GM19438 (cell line): ENCODE results near the gene PRR27.
A peak's percentile ranks its signal among the peaks of the same experiment; 100 is the strongest.

ENCODE experiments used
- ATAC-seq: cut with Tn5 transposase; IDR thresholded peaks from one replicate; pipeline ENCODE4 v1.9.1; 2021; ENCODE audit warnings: low read depth; ENCODE audit not compliant: unreplicated experiment

The PRR27 gene

DNA sequence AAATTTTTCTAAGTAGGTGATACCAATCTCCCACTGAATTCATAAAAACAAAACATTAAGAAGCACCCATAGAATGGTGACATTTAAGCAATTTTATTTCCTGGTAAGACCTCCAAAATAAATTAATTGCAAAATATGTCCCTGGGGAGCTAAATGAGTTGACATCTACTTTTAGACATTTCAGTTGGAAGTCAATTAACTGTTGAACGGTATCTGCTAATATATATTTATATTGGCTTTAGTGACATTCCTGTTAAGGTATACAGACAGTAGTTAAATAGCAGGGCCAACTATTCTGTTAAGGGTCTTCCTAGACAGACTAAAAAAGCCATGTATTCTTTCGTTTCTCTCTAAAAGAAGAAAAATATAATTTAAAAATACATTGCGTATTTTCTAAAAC is at the start of gene PRR27:
PRR27 (plus strand) TSS at position 301 of the 400 bp plus-strand sequence. CDS start 139 bp downstream, outside the sequence.
- no peak for ATAC-seq

DNA sequence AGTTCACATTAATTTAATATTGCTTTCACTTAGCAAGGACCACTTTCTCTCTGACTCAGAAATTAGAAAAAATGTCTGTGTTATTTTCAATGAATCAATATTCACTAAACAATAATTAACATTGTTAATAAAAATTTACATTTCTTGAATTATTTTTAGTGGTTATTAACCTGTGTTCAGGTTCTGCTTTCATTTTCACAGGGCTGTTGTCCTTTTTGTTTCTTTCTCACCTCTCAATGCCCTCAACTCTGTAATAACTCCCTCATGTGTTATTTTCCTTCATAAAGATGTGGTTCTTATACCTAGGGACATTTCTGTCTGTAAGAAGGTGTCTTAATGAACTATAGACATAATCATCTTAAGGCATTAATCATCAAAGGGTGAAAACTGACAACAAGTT is 43.1 kb upstream of the PRR27 start:
- ATAC-seq: peak; percentile 56

DNA sequence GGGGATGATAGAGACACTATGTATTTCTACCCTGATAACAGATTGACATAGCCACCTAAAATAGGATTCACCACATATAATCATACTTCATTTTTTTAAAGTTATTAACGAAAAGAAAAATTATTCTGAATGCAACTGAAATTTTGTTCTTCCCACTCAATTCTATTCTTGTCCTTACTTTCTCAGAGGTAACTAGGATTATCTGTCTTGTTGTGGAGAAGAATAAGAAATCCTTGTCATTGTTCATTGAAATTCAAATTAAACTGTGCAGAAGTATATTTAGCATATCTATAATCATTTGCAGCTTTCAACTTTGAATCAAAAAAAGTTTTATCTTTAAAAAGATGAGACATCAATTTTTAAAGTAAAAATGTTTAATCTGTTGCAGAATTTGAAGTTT is 40.4 kb upstream of the PRR27 start:
- no peak for ATAC-seq

DNA sequence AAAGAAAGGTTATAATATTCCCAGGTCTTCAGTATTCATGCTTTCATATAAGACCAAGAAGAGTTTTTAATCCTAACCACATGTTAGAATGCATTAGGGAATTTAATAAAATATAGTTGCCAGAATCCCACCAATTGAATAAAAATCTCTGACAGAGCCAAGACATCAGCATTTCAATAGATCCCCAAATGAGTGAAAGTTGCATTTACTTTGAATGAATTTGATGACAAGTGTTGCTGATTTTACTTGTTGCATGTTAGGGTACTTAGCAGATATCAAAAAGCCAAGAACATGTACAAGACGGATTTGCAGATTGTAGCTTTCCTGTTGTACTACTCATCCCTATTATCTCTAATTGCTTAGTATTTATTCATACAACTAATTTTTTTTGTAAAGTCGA is 39.9 kb upstream of the PRR27 start:
- ATAC-seq: no peak

DNA sequence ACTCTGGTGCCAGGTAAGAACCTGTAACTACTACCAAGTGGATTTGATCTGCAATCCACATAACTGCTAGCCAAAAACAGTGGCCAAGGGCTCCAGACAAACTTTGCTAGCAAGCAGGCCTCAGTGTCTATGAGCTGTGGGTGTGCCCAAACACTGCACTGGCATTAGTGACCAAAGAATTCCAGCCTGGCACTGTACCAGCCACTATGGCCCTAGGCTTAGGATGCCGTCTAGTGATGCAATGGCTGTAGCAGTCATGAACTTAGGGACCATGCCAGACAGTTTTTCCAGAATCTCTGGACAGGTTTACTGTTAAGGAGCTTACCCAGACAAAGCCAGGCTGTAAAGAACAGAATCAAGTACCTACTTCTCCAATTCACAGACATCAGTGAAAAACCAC is 33.7 kb upstream of the PRR27 start:
- ATAC-seq: no peak

DNA sequence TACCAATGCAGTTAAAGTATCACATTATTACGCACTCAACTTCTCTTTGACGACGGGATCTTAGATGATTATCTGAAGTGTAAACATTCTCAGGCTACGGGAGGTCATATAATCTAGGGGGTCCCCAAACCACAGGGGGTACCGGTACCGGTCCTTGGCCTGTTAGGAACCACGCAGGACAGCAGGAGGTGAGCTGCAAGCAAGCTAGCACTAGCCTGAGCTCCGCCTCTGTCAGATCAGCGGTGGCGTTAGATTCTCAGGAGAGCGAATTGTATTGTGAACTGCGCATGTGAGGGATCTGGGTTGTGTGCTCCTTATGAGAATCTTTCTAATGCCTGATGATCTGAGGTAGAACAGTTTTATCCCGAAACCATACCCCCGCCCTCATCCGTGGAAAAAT is 20.6 kb upstream of the PRR27 start:
- no peak for ATAC-seq

DNA sequence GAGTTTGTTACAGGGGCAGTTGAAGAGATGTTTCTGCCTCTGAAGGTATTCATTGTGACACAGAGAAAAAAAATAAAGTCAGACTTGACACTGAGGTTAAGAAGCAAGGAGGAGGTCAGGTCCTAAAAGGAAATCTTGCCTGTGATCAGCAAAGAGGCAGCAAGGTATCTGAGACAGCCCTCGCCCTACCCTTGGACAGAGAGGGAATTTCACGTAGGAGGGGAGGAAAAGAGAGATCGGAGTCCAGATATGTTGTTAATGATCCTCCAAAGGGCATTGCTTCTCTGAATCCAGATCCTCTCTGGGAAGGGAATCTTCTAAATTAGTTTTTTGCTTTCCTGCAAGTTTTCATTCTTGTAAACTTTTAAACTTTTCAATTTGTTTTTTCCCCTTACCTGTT is 15.3 kb upstream of the PRR27 start:
- no peak for ATAC-seq

DNA sequence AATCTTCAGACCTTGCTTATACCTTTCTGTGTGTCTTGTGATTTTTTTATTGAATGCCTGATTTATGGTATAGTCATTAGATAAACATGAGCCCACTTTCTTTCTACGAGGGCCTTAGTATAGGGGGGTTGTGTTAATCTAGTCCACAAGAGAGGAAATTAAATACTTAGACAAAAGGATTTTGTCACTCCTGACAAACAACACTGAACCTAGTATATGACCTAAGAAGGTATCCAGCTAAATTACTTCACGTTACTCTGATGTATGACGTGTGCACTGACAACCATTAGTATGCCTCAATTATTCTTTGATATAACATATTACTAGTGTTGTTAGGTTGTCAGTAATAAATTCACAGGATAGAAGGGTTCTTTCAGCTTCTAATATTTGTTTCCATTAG is 2.8 kb upstream of the PRR27 start:
- no peak for ATAC-seq

DNA sequence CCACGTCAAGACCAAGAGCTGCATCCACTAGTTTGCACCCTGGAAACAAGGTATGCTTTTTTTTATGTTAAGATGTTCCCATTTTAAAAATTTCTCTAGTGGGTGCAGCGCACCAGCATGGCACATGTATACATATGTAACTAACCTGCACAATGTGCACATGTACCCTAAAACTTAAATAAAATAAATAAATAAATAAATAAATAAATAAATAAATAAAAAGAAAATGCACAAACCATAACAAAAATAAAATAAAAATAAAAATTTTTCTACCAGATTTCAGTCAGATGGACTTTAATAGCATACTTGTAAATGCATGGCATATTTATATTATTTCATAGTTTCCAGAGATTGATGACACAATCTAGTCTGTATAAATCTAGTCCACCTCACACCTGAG is 1.9 kb upstream of the PRR27 start:
- no peak for ATAC-seq

DNA sequence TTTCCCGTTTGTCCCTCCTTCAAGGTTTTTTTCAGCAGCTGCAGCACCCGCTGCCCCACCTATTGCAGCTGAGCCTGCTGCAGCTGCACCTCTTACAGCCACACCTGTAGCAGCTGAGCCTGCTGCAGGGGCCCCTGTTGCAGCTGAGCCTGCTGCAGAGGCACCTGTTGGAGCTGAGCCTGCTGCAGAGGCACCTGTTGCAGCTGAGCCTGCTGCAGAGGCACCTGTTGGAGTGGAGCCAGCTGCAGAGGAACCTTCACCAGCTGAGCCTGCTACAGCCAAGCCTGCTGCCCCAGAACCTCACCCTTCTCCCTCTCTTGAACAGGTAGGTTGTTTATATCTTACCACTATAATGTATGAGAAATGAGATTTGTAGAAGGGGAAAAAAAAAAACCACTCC is 4.5 kb downstream of the PRR27 start:
- ATAC-seq: no peak

DNA sequence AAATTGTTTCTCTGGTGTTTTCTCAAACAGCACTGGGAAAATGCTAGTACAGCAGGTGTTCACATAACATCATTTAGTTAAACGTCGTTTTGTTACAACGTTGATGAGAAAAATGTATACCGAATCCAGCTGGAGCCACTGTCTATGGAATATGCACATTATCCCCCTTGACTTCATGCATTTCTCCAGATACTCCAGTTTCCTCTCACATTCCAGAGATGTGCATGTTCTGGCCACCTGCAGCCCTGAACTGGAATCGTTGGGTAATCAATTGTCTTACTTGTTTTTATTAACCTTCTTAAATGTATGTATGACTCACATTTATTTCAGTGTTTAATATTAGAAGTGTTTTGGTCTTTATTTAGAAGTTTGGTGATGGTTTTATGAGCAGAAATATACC is 23.1 kb downstream of the PRR27 start:
- ATAC-seq: no peak

DNA sequence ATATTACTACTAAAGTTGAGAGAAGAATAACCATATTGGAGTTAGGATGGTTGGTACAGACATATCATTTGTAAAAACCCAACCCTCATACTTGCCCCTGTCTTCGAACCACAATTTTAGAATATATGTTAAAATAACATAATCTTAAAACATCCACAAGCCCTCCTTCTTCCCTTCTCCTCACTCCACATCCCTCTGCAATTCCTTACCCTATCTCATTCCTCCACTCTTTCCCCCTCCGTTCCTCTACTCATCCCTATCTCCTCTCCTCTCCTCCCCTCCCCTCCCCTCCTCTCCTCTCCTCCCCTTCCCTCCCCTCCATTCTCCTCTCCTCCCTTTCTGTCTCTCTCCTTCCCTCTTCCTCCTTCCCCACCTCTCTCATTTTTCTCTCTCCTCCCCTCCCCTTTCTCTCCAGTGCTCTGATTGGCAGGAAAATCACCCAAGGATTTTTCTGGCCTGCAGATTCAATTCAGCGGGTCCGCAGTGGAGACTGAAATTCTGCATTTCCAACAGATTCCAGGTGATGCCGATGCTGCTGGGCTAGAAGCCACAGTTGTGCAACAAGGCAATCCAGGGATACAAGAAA is 24.1 kb downstream of the PRR27 start:
- ATAC-seq: no peak

DNA sequence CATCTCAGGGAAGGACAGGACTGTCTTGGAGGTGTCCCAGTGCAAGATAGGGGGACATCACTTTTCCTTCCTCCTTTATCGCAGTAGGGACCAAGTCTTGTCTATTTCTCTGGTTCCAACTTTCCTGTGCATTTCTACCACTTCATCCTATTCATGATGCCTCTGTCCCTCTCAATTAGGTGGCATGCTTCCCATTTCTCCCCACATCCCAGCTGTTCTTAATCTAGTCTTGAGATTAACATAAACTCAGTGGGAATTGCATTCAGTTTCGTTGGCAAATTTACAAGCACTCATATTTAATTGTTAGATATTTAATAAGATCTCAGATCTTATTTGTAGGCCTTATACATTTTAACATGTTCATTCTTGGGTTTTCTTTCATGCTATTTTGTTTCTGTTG is 25.8 kb downstream of the PRR27 start:
- ATAC-seq: no peak

DNA sequence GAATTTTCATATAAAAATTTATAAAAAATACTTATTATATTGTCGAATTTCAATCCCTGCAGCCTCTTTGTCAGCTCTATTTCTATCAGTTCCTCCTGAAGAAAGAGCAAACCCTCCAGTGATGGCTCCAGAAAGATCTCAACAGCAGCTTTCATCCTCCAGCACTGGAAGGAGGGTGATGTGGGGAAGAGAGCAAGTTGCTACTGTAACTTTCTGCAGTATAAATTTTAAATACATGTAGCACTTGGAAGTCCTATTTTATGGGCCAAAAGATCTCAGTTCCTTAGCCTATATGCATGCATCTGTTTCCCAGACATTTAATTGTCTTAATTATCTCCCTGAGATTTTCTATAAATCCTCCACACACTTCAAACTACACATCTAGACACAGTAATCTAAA is 27.8 kb downstream of the PRR27 start:
- no peak for ATAC-seq

DNA sequence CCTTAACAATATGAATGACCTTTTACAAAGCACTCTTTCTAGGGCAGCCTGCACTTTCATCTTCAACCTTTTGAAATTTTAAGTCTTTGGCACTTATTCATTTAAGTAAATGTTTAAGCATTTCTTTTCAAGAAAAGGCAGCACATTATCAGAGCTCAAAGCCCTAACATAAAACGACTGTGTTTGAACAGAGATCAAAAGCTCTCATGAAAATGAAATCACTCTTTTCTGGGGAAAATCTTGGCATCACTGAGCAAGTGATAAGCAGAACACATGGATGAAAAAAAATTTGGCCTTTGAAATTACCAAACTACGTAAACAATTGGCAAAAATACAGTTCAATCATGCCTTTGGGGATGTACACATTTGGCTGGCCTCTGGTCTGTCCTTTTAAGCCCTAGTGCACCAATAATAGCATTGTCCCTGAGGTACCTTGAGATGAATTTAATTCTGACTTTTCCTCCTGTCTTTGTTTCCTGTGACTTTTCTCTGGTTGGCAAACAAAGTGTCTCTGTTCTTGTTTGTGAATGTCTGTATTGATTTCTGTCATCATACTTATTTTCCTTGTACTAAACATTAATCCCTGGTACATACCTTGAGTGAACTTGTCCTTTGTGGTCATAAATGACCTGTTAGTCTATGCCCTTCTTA is 28.6 kb downstream of the PRR27 start:
- no peak for ATAC-seq

DNA sequence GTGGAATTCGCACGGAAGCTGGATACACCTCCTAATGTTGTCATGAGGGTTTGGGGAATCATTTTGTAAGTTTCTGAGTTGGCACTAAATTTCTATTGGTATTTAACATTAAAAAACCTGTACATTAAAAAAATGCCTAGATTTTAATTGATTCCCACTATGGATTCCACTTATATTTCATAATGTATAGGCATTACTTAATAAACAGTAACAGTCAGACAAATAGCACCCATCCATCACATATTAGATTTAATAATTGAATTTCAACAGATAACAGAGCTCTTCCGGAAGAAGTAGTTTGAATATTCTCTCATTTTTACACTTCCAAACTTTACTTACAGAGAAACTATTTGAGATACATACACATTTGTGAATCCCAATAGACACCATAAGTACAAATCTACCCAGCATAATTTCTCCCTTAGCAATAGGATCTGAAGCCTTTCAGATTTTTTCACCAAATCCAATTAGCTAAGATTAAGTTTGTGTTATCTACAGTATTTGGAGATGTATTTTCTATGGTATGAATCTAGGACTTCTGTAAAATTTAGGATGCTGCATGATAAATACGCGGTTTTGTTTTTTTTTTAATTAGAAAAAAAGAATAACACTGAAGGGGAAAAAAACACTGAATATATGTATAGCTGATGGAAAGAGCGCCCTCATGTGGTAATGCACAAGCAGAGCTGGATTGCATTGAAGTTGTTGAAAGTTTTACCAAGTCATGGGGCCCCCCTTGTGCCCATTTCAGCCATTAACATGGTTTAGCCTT is 29.3 kb downstream of the PRR27 start:
- ATAC-seq: peak; percentile 80

DNA sequence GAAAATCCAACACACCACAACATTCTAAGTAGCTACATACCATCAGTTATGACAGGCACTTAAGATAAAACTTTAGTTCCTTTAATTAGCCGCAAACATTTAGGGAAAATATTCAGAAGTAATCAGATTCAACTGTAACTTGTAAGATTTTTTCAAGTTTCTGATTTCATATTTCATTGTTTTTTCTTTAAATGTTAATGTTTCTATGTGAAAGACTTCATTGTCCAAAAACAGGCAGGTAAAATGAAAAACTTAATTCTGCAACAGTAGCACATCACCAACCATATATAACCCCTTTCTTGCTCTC is 29.9 kb downstream of the PRR27 start:
- ATAC-seq: no peak

DNA sequence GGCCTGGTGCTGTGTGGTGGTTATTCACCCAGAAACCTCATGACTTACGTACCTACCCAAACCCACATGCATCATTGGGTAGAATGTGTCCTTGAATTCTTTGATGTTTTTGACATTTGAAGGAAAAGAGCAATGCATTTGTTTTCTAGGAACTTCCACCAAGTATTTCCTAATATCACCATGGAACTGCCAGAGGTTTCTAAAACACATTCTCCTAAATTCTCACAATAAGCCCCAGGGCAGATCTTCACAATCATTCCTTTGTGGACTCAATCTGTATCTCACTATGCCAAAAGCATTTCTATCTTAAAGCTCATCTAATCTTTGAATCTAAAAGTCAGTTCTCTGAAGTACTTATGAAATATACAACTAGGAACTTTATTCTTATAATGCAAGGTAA is 33.2 kb downstream of the PRR27 start:
- ATAC-seq: no peak

DNA sequence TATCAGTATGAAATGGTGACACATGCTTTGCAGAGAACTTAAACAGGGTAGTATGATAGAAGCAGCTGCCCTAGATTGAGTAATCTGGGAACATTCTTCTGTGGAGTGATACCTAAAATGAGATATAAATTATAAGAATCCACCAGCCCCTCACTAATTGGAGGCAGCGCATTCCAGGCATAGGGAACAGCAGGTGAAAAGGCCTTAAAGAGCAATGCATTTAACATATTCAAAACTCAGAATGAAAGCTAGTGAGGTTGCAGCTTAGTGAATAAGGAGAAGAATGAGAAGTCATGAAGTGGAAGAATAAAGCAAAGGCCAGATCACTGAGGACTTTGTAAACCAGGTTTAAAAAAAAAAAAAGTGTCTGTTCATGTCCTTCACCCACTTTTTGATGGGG is 36.5 kb downstream of the PRR27 start:
- ATAC-seq: no peak

DNA sequence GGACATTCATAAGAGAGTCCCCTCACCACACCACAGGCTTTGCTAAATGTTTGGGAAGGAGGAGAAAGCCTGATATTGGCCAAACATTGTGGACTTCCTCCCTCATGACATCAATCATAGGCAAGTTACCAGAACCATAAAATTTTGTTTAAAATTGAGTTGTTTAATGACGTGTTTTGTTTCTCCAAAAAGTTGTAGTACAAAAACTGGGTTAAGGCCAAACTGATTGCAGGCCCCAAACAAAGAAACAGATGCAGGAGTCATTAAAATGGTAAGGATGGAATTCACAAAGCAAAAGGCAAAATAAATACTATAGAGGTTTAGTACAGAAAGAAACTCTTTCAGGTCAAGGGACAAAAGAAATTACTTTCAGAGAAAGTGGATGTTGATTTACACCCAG is 37.6 kb downstream of the PRR27 start:
- no peak for ATAC-seq

DNA sequence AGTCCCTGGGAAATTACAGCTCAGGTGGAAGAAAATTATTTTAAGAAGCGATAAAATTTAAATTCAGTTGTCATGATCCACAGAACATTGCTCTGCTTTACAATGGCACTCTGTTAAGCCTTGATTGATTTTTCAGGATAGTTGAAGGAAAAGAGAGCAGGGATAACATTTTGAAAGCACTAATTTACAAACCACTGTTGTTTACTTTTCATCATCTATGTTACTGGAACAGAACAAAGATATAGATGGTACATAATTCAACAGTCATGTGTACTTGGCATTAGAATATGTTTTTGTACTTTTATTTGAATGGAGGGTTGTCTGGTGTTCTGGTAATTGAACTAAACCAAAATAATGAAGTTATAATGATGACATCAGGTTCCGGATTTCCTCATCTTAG is 38.9 kb downstream of the PRR27 start:
- no peak for ATAC-seq

DNA sequence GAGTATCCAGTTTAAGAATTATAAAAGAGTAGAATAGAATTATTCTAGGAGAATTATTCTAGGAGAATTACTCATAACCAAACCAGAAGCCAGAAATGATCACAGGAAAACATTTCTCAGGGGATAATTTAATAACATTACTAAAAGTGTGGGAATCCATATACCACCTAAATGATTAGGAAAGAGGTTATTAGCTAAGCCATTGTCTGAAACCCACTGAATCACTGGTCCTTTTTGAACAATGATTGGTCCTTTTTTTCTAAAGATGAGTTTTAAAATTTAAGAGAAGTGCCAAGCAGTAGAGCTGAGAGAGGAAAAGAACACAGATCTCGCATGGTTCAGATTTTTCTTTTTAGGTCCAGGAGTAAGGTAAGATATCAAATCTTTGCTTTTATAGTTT is 41.4 kb downstream of the PRR27 start, which contains the start of gene ODAM:
ODAM (plus strand) TSS at position 301 of the 400 bp plus-strand sequence. CDS start 819 bp downstream, outside the sequence.
- ATAC-seq: no peak
